Stimulated activated CD8-positive, alpha-beta memory T cell treated with anti-CD3 and anti-CD28 coated beads, Interleukin-12 subunit alpha, Interleukin-12 subunit beta, amount 100 ng/mL, for 1 hour (primary cell): ENCODE measurements around the gene EXOC4.

Source experiments
- DNase-seq: peaks from one replicate; pipeline ENCODE4 v3.0.0-alpha.2; 2020; ENCODE audit warnings: low read depth

Gene EXOC4

GRCh38 chr7:133491846-133492652 lies 239.2 kb downstream of the EXOC4 start:
- DNase-seq = no peak

- no peak for DNase-seq
These were observed 244.2 kb downstream of the EXOC4 start for GRCh38 chr7:133497061-133497460.

DNA sequence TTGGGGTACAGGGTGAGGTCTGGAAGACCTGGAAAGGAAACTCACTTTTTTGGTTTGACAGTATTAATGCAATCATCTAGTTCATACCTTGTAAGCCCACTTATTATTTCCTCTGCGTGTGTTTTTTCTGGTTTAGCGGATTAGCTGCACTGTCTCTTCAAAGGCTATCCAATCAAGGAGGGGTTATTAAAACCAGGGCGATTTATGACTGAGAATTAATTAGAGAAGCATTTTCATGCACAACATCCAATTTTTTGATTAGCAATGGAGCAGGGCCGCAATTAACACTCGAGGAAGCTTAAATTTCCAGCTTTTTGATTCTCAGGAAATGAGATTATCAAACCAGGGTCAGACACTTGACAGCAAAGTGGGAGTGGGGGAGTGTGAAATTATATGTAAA lies 248.9 kb downstream of the EXOC4 start:
- no peak for DNase-seq

DNA sequence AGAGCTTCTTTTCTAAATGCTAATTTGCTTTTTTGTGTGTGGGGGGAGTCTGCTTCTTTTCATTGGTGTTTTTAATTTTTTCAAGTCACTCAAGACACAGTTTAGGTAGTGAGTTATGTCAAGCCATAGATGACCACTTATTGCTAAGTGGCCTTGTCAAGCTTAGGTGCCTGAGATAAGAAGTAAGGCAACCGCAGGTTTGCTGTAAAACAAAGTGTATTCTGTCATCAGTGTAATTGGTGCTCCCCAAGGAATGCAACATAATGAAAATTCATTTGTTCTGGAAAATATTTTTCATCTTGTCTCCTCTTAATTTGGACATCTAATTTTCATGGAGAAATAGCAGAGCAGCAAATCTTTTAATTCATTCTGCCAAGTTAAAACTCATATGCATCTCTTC lies 249.6 kb downstream of the EXOC4 start:
- DNase-seq = no peak

GRCh38 chr7:133502972-133503371 lies 250.1 kb downstream of the EXOC4 start:
- no peak for DNase-seq

DNA sequence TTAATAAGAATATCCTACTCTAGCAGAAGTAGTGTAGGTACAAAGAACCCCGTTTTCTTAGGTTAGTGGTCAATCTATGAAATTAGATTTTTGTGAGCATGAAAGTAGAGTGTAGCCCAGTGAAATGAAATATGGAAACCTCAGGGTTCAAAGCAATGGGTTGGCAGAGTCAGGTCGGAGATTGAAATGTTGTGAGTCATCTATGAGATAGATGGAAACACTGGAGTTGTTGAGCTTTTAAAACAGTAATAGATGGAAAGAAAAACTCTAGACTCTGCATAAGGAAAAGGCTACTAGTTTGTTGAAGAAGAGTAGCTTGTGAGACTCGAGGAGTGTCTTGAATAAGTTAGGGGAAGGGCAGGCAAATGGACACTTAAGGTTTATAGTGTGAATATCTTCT lies 251.9 kb downstream of the EXOC4 start:
- DNase-seq = no peak

DNA sequence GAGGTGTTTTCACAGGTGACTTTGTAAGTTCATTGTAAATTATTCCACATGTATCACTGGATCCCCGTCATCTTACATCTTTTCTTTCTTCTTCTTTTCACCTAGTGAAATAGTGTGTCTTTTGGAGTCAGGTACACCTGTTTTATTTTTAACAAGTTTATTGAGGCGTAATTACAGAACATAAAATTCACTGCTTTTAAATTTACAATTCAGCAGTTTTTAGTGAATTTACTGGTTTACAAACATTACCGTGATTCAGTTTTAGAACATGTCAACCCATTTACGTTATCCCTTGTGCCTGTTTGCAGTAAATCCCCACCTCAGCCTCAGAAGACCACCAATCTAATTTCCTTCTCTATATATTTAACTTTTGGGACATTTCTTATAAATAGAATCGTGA lies 256.9 kb downstream of the EXOC4 start:
- no peak for DNase-seq

DNA sequence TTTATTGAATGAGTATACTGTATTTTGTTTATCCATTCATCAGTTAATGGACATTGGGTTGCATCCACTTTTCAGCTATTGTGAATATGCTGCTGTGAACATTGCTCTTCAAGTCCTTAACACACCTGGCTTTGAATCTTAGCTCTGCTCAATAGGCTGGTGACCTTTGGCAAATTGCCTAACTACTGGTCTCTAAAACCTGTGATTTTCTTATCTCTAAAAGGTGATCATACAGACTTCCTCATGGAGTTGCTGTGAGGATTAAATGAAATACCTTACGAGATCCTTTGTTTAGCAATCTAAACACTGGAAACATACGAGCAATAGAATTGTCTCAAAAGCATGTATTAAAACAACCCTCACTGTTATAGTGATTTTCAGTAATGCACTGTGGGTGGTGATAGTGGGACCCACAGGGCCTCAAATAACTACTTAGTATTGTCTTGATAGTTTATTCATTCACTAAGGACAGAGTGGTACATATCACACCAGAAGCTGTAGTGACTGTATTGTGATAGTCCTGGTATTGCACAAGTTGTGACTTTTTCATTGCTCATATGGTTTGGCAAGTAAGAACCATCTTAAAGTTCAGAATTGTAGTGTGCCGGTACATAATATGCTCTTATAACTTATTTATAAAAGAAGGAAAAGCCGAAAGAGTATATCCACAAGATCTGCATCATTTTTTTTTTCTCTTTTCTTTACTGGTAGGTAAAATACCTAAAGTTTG lies 257.6 kb downstream of the EXOC4 start:
- no peak for DNase-seq

- DNase-seq = no peak
These were observed 258.4 kb downstream of the EXOC4 start for GRCh38 chr7:133511252-133511651.

GRCh38 chr7:133511708-133512107 lies 258.8 kb downstream of the EXOC4 start:
- no peak for DNase-seq

DNA sequence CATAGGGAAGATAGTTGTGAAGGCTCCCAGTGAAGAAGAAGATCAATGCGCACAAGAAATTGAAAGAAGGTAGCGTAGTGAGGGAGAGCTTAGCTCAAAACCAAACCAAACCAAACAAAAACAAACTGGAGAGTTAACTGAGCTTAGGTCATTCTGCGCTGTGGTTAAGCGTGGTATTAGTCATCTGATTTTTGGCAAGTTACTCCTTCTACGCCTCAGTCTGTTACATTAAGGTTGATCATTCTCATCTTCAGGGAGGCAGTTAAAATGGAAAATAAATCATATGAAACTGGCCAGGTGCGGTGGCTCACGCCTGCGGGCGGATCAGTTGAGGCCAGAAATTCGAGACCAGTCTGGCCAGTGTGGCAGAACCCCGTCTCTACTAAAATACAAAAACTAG lies 259.7 kb downstream of the EXOC4 start:
- no peak for DNase-seq

- DNase-seq = no peak
These were observed 260.7 kb downstream of the EXOC4 start for GRCh38 chr7:133513608-133514007.

GRCh38 chr7:133514551-133514950 lies 261.7 kb downstream of the EXOC4 start:
- DNase-seq = no peak

GRCh38 chr7:133517766-133518165 lies 264.9 kb downstream of the EXOC4 start:
- DNase-seq = no peak

DNA sequence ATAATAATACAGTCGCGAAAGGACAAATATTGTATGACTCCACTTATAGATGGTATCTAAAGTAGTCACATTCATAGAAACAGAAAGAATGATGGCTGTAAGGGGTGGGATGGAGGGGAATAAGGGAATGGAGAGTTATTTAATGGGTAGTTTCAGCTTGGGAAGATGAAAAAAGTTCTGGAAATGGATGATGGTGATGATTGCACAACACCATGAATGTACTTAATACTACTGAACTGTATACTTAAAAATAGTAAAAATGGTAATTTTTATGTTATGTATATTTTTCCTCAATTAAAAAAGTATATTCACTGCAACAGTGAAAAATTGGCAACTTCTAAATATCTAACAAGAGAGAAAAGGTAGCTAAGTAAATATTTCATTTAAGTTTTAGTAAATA lies 265.8 kb downstream of the EXOC4 start:
- no peak for DNase-seq

- DNase-seq = no peak
These were observed 267.4 kb downstream of the EXOC4 start for GRCh38 chr7:133520248-133520647.

GRCh38 chr7:133522501-133522900 lies 269.6 kb downstream of the EXOC4 start:
- DNase-seq = no peak

- no peak for DNase-seq
These were observed 275.9 kb downstream of the EXOC4 start for GRCh38 chr7:133528796-133529195.

DNA sequence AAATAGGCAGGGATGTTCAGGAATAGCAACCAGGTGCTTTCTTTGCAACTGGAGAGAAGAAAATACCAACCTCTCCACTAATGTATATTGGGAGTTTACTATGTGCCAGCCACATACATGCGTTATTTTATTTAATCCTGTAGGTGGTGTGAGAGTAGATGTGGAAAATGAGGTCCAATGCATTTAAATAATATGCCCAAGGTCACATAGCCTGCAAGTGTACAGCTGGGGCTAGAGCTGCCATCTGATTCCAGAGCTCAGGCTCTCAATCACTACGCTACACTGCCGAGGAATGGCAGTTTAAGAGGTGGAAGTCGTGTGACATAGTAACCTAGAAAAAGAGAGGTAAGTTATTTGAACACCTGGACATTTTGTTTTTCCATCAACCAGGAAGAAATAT lies 277.0 kb downstream of the EXOC4 start:
- no peak for DNase-seq

DNA sequence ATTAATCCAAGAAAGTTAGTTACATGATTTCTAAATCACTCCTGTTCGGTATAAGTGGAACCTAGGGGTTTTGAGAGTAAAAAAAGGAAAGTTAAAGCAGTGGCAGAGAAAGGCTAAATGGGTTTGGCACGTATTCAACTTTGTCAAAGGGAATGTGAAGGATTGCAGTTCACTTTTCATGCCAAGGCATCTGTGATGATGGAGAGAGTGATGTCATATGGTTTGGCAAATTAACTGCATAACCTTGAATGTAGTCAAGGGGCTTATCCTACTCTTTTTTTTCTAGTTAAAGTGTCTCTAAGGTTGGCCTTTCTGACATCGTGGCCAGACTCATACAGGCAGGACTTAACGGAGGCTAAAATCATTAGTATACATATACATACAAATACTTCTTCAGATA lies 277.8 kb downstream of the EXOC4 start:
- DNase-seq = no peak

GRCh38 chr7:133534816-133535215 lies 281.9 kb downstream of the EXOC4 start:
- DNase-seq = no peak

DNA sequence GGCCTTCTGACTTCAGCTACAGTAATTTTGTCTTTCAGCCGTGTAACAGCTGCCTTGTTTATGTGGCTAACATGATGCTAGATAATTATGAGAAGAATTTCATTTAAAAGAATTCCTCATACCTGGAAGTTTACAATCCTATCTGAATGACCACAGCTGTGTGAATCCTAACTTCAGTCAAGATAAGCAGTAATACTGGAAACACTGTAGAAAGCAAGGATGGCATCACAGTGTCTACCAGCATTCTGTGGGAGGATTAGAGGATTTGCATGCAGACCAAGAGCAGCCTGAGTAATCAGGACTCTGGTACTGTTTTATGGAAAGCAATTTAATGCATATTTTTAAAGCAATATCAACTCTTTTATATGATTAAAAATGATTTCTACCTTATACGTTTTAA lies 282.4 kb downstream of the EXOC4 start:
- no peak for DNase-seq

DNA sequence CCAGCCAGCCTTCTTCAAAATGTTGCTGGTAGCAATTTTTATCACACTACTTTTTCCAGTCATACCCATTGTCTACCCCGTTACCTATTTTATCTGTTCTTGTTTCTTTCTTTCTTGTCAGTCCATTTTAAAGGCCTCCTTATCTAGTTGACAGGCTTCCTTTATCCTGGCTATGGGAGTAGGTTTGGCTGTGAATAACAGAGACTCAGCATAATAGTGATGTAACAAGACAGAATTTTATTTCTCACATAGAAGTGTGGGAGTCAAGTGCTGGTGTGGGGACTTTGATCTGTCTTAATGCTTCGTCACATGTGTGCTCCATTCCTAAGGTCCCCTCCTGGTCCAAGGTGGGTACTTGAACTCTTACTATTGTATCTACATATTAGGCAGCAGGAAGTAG lies 283.6 kb downstream of the EXOC4 start:
- no peak for DNase-seq

DNA sequence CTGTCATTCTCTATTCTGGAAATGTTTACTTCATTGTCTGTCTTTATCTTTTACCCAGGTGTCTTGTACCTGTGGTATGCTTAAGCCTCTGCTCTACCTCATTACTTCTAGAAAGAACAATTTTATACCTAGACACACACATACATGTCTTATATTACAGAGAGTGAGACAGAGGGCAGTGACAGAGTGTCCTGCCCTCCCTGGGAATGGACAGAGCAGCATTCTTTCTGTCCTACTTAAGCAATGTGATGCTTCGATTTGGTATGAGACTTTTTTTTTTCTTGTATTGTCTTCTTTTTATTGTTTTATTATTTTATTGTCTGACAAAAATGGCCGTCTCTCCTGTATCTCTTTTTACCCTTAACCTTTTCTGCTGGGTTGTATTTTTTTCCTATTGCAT lies 286.1 kb downstream of the EXOC4 start:
- no peak for DNase-seq
